ENCODE data around the gene WWC1.

- TF ChIP-seq TAF1 (IDR thresholded peaks at IDR 0.05; ENCODE audit: low read depth, low read length) = no peak
- TF ChIP-seq POLR2A (IDR thresholded peaks at IDR 0.05; ENCODE audit: low read depth, low read length) = no peak
- TF ChIP-seq POLR2AphosphoS5 (IDR thresholded peaks at IDR 0.05; ENCODE audit: low read depth, low read length) = no peak
- no peak for TF ChIP-seq POU2F2 (IDR thresholded peaks at IDR 0.05; ENCODE audit: low read depth, low read length)
- TF ChIP-seq PAX5 (IDR thresholded peaks at IDR 0.05; ENCODE audit: insufficient read depth, low read length, severe bottlenecking) = no peak
- no peak for TF ChIP-seq SPI1 (IDR thresholded peaks at IDR 0.05; ENCODE audit: low read depth, low read length)
Measured at GRCh38 chr5:168434001-168434400, 142.6 kb downstream of the WWC1 start.

All from GM12891 (cell line).